IPS DF 6.9 (cell line): ENCODE data around the gene SP4.

Experiments
- DNase-seq: peaks from one replicate; pipeline ENCODE4 v3.0.0-alpha.2; 2013; ENCODE audit warnings: low read depth, low spot score
- H3K27ac ChIP-seq: one replicate; pipeline ENCODE4 v1.5.1; 2013; ENCODE audit warnings: low read length, control low read depth
- H3K27me3 ChIP-seq: 2 replicates; pipeline ENCODE4 v1.6.1; 2013; ENCODE audit warnings: mild to moderate bottlenecking, low read length; ENCODE audit not compliant: control insufficient read depth, insufficient read depth
- H3K36me3 ChIP-seq: 2 replicates; pipeline ENCODE4 v1.6.1; 2013; ENCODE audit warnings: low read length; ENCODE audit not compliant: control insufficient read depth, insufficient read depth
- H3K4me1 ChIP-seq: 2 replicates; pipeline ENCODE4 v1.6.1; 2013; ENCODE audit warnings: low read length; ENCODE audit not compliant: control insufficient read depth, insufficient read depth
- H3K4me3 ChIP-seq: 2 replicates; pipeline ENCODE4 v1.5.1; 2013; ENCODE audit warnings: mild to moderate bottlenecking, low read length
- H3K9me3 ChIP-seq: 2 replicates; pipeline ENCODE4 v1.6.1; 2013; ENCODE audit warnings: low read length, inconsistent platforms; ENCODE audit not compliant: control insufficient read depth, insufficient read depth
- WGBS: extraction: QIAGEN DNeasy Blood & Tissue Kit; methylation state at CpG from one replicate; pipeline ENCODE4 v1.1.7; 2013; ENCODE audit warnings: mixed read lengths, missing lambda C conversion rate; ENCODE audit not compliant: insufficient read length, insufficient coverage; 5-methylcytosine and 5-hydroxymethylcytosine counted together

The SP4 gene

DNA sequence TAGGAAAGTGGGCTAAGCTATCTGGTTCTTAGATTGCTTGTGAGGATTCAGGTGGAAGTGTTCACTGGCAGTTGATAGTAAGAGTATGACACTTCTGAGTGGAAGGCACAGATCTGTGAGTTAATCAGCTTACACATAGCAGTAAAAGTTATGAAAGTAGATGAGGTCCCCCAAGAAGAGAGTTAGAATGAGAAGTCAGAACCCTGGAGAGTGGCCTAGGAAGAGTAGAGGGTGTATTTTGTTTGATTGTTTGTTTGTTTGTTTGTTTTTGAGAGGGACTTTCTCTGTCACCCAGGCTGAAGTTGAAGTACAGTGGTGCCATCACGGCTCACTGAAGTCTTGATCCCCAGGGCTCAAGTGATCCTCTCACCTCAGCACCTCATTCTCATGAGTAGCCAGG, 44.1 kb downstream of the SP4 start:
- no peak for DNase-seq
- H3K27ac ChIP-seq = no peak overlapping the region
- WGBS = no CpG with 5 or more reads among the region's 1 CpG

DNA sequence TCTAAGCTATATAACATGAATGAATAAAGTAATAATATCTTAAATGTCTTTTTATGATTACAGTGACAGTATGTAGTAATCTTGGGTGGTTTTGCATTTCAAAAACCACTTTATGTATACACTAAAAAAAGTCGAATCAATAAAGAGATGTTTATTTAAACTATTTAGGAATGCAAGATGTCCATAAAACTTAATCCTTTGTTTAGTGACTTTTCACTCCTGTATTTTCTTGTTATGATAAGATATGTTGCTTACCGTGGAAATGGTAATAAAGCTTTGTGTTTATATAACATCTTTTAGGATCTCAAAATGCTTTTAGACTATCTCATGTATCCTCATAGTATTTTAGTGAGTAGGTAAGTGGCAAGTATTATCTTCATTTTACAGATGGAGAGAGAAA, 48.5 kb downstream of the SP4 start:
- DNase-seq = no peak
- H3K27me3 ChIP-seq = no peaks in the 10 kb centered on the region
- no peak overlapping the region for H3K27ac ChIP-seq
- H3K9me3 ChIP-seq = no peaks in the 10 kb centered on the region
- peaks cover 3% of the 10 kb centered on the region; the same call in 1 of the 2 replicates for H3K36me3 ChIP-seq
- no CpG with 5 or more reads among the region's 2 CpGs for WGBS
- no peak overlapping the region for H3K4me3 ChIP-seq
- peaks cover 2% of the 10 kb centered on the region; the same call in 1 of the 2 replicates for H3K4me1 ChIP-seq

More for the DNA sequence above, 44.1 kb downstream of the SP4 start:
- Histone ChIP-seq H3K36me3 (peaks cover under 1% of the 10 kb centered on the region; the same call in 1 of the 2 replicates), H3K27me3 (no peaks in the 10 kb centered on the region), H3K4me1 (peaks cover 1% of the 10 kb centered on the region; the same call in 1 of the 2 replicates), H3K4me3 (no peak overlapping the region), H3K9me3 (no peaks in the 10 kb centered on the region)

DNA sequence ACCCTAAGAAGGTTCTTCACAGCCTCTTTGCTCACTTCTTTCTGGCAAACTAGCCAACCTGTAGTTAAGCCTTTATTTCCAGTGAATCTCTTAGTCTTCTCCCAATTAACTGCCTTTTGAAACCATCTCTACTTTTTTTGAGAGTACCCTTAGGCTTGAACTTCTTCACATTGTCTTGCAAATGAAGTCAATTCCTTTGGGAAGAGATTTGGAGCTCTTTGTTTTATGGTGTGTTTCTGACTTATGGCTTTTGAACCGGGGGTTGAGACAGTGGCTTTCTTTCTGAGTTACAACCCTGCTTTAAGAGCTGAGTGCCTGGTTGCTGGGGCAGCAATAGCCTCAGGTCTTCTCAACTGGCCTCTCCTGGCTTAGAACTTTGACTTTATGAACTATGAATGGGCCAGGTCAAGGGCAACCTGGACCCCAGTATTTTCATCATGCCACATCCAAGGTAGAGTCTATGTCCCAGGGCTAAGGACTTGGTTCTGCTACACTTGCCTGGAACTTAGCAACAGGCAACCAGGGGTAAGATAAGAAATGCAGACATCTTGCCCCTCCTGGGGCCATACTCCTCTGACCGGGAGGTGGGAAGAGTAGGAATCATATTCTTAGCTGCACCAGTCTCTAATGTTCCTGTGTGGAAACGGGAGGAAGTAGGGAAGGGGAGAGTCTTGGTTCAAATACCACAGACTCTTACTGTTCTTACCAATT, 53.0 kb downstream of the SP4 start:
- DNase-seq = peak; percentile 11
- Histone ChIP-seq H3K4me1 (peaks cover 2% of the 10 kb centered on the region; the same call in 1 of the 2 replicates), H3K9me3 (no peaks in the 10 kb centered on the region), H3K27me3 (no peaks in the 10 kb centered on the region), H3K4me3 (no peak overlapping the region), H3K27ac (no peak overlapping the region), H3K36me3 (peaks cover 3% of the 10 kb centered on the region; the same call in 1 of the 2 replicates)
- no CpG with 5 or more reads among the region's 3 CpGs for WGBS

DNA sequence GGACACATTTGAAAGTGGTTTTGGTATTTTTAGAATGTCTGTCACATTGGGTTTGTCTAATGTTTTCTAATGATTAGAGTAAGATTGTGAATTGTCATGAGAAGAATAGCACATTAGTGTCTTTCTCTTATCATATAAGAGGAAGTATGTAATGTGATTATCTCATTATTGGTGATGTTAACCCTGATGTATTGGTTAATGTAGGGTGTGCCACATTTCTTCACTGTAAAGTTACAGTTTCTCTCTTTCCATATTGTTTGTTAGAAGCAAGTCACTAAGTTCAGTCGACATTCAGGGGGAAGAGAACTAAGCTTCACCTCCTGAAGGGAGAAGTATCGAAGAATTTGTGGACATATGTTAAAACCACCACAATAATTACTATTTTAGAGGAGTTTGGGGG, 58.6 kb downstream of the SP4 start:
- Histone ChIP-seq H3K27ac (no peak overlapping the region), H3K4me1 (no peaks in the 10 kb centered on the region), H3K27me3 (no peaks in the 10 kb centered on the region), H3K4me3 (no peak overlapping the region), H3K9me3 (no peaks in the 10 kb centered on the region), H3K36me3 (no peaks in the 10 kb centered on the region)
- no peak for DNase-seq
- WGBS = no CpG with 5 or more reads among the region's 2 CpGs

DNA sequence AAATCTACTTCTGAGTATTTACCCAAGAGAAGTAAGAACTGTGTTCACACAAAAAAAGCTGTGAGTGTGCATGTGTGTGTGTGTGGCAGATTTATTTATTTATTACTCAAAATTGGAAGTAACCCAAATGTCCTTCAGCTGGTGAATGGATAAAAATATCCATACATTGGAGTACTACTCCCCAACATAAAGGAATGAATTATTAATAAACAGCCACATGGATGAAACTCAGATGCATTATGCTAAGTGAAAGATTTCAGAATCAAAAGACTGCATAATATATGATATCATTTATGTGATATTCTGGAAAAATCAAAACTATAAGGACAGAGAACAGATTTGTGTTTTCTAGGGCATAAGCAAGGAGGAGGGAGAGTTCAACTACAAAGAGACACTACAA, 67.8 kb downstream of the SP4 start:
- no peaks in the 10 kb centered on the region for H3K36me3 ChIP-seq
- DNase-seq = no peak
- no peaks in the 10 kb centered on the region for H3K27me3 ChIP-seq
- no peaks in the 10 kb centered on the region for H3K9me3 ChIP-seq
- no peak overlapping the region for H3K27ac ChIP-seq
- H3K4me3 ChIP-seq = no peak overlapping the region
- no peaks in the 10 kb centered on the region for H3K4me1 ChIP-seq

DNA sequence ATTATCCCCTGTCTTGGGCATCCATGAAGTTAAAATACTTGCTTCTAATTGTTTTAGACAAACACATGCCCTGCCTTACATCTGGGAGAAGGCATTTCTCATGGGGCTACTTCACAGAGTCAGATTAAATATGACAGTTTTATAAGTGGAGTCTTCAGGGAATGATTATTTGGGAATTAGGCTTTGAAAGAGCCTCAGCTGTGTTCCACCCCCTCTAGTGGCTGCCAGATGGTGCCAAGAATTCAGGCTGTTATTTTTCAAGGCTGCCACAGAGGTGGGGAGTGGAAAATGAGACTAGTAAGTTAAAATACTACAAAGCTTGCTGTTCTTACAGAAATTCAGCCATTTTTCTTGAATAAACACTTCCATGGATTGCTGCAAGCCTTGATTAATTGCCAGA, 69.2 kb downstream of the SP4 start:
- no peaks in the 10 kb centered on the region for H3K9me3 ChIP-seq
- DNase-seq = no peak
- no peaks in the 10 kb centered on the region for H3K4me1 ChIP-seq
- H3K27me3 ChIP-seq = no peaks in the 10 kb centered on the region
- no peak overlapping the region for H3K4me3 ChIP-seq
- no peak overlapping the region for H3K27ac ChIP-seq
- H3K36me3 ChIP-seq = no peaks in the 10 kb centered on the region

GRCh38 chr7:21500117-21500832, 72.4 kb downstream of the SP4 start:
- no peaks in the 10 kb centered on the region for H3K36me3 ChIP-seq
- H3K27me3 ChIP-seq = no peaks in the 10 kb centered on the region
- no peaks in the 10 kb centered on the region for H3K4me1 ChIP-seq
- no peaks in the 10 kb centered on the region for H3K9me3 ChIP-seq
- H3K27ac ChIP-seq = no peak overlapping the region
- no peak overlapping the region for H3K4me3 ChIP-seq
- WGBS = 100% methylated on average over 1 of the region's 6 CpGs
- no peak for DNase-seq

- no peak for DNase-seq
- Histone ChIP-seq H3K27ac (no peak overlapping the region), H3K27me3 (no peaks in the 10 kb centered on the region), H3K9me3 (no peaks in the 10 kb centered on the region), H3K4me3 (no peak overlapping the region), H3K36me3 (no peaks in the 10 kb centered on the region; the same call in 1 of the 2 replicates), H3K4me1 (no peaks in the 10 kb centered on the region)
- no CpG with 5 or more reads among the region's 2 CpGs for WGBS
Measured at GRCh38 chr7:21504021-21504420, 76.1 kb downstream of the SP4 start.

GRCh38 chr7:21507627-21508343, 79.9 kb downstream of the SP4 start:
- no peaks in the 10 kb centered on the region for H3K4me1 ChIP-seq
- DNase-seq = peak; percentile 63
- no CpG with 5 or more reads among the region's 8 CpGs for WGBS
- no peak overlapping the region for H3K4me3 ChIP-seq
- H3K36me3 ChIP-seq = no peaks in the 10 kb centered on the region; the same call in 1 of the 2 replicates
- H3K27ac ChIP-seq = no peak overlapping the region
- no peaks in the 10 kb centered on the region for H3K27me3 ChIP-seq
- no peaks in the 10 kb centered on the region for H3K9me3 ChIP-seq

- H3K4me1 ChIP-seq = no peaks in the 10 kb centered on the region
- H3K4me3 ChIP-seq = no peak overlapping the region
- H3K27ac ChIP-seq = no peak overlapping the region
- DNase-seq = no peak
- H3K9me3 ChIP-seq = no peaks in the 10 kb centered on the region
- no peaks in the 10 kb centered on the region; the same call in 1 of the 2 replicates for H3K36me3 ChIP-seq
- no peaks in the 10 kb centered on the region for H3K27me3 ChIP-seq
- no CpG with 5 or more reads among the region's 3 CpGs for WGBS
Measured at GRCh38 chr7:21508538-21508937, 80.7 kb downstream of the SP4 start.
